Tibial nerve (tissue), 4 donors: ENCODE data around the gene NRXN3. TPM values are rescaled to one million over a fixed set of nuclear protein-coding genes. Genes with fewer than 3 reads are reported as not detected.
"Not testable (repeated sequence)": the region's sequence is repeated elsewhere in the genome, so short reads cannot be mapped to it uniquely, and the experiment has no call there.

Experiments used
- DNase-seq, 2 donors: peaks; one replicate each; pipeline ENCODE4 v3.0.0-alpha.2; 2019; ENCODE audit warnings: low spot score in 2 of 2
- H3K27ac ChIP-seq, 4 donors: fragments of 200-600 bp; sonication (generic) in 3 of 4; one replicate each; pipeline ENCODE4 v1.5.1; 2017 to 2019; ENCODE audit warnings: mild to moderate bottlenecking in 1 of 4
- H3K27me3 ChIP-seq, 2 donors: fragments of 200-600 bp; sonication (generic) in 1 of 2; one replicate each; pipeline versions ENCODE4 v1.5.1 to v1.6.0; 2017 to 2019
- H3K36me3 ChIP-seq, 3 donors: fragments of 200-600 bp; sonication (generic); one replicate each; pipeline ENCODE4 v1.5.1; 2018 to 2019
- H3K4me1 ChIP-seq, 4 donors: fragments of 200-600 bp; sonication (generic) in 3 of 4; one replicate each; pipeline ENCODE4 v1.5.1; 2017 to 2019
- H3K4me3 ChIP-seq, 4 donors: fragments of 200-600 bp; sonication (generic) in 3 of 4; one replicate each; pipeline ENCODE4 v1.5.1; 2017 to 2019; ENCODE audit warnings: mild to moderate bottlenecking in 1 of 4, moderate library complexity in 1 of 4
- H3K9me3 ChIP-seq, 4 donors: fragments of 200-600 bp; sonication (generic) in 3 of 4; one replicate each; pipeline ENCODE4 v1.5.1; 2017 to 2019
- CTCF ChIP-seq, 5 experiments: fragments of 200-600 bp in 3 of 5; fragments of 450-650 bp in 2 of 5; sonication (generic) in 3 of 5; IDR thresholded peaks; one replicate each; pipeline ENCODE4 v1.5.1; 2016 to 2019; ENCODE audit warnings: antibody characterized with exemption in 5 of 5, mild to moderate bottlenecking in 3 of 5, moderate library complexity in 2 of 5
- EP300 ChIP-seq, 2 donors: sonication (generic); formaldehyde crosslinking; IDR thresholded peaks; one replicate each; pipeline ENCODE4 v1.6.1; 2017; ENCODE audit warnings: antibody characterized with exemption in 2 of 2, mild to moderate bottlenecking in 1 of 2
- POLR2A ChIP-seq, 2 donors: fragments of 450-650 bp; IDR thresholded peaks; one replicate each; pipeline ENCODE4 v1.6.1; 2017; ENCODE audit warnings: antibody characterized with exemption in 2 of 2, mild to moderate bottlenecking in 2 of 2, moderate library complexity in 2 of 2
- WGBS, 2 donors: methylation state at CpG; one replicate each; pipeline ENCODE4 v1.1.5; 2018; 5-methylcytosine and 5-hydroxymethylcytosine counted together
- total RNA-seq, 4 donors: library from RNA; depleted of rRNA; stranded (reverse); fragments of >200 nt; gene quantifications; one replicate each; pipeline ENCODE4 v1.1.0, GENCODE V29; 2016

NRXN3 gene
- total RNA-seq, 4 donors from 2014 or later: 16.7 to 52.2 (median 19.7) TPM

- H3K4me1 ChIP-seq: no peaks in the 10 kb centered on the region
- H3K9me3 ChIP-seq: no peaks in the 10 kb centered on the region
- no peak overlapping the region for H3K4me3 ChIP-seq
- H3K27ac ChIP-seq: no peak overlapping the region
- TF ChIP-seq CTCF (IDR thresholded peaks at IDR 0.05) (no peak), POLR2A (IDR thresholded peaks at IDR 0.05) (no peak), EP300 (IDR thresholded peaks at IDR 0.05) (no peak)
- DNase-seq: no peak
- no peaks in the 10 kb centered on the region for H3K27me3 ChIP-seq
- no peaks in the 10 kb centered on the region for H3K36me3 ChIP-seq
Measured at GRCh38 chr14:79011920-79012204, 841.7 kb downstream of the NRXN3 start.

- Histone ChIP-seq H3K27ac (no peak overlapping the region), H3K36me3 (no peaks in the 10 kb centered on the region), H3K9me3 (no peaks in the 10 kb centered on the region), H3K27me3 (no peaks in the 10 kb centered on the region), H3K4me1 (no peaks in the 10 kb centered on the region), H3K4me3 (no peak overlapping the region)
- TF ChIP-seq CTCF (IDR thresholded peaks at IDR 0.05) (no peak), POLR2A (IDR thresholded peaks at IDR 0.05) (no peak), EP300 (IDR thresholded peaks at IDR 0.05) (no peak)
- DNase-seq: no peak
- 34 to 38% methylated on average over 7 of the region's 7 CpGs for WGBS, 2 donors
Measured at GRCh38 chr14:79016828-79017505, 846.8 kb downstream of the NRXN3 start.

- Histone ChIP-seq H3K27ac (no peak overlapping the region), H3K27me3 (no peaks in the 10 kb centered on the region), H3K4me3 (no peak overlapping the region), H3K36me3 (no peaks in the 10 kb centered on the region), H3K9me3 (no peaks in the 10 kb centered on the region), H3K4me1 (no peaks in the 10 kb centered on the region)
- no peak for TF ChIP-seq CTCF (IDR thresholded peaks at IDR 0.05)
- no peak for TF ChIP-seq EP300 (IDR thresholded peaks at IDR 0.05)
- no peak for TF ChIP-seq POLR2A (IDR thresholded peaks at IDR 0.05)
- no peak for DNase-seq
- 91 to 95% methylated on average over 4 of the region's 4 CpGs for WGBS, 2 donors
Measured at GRCh38 chr14:79017561-79017960, 847.4 kb downstream of the NRXN3 start.

- H3K27me3 ChIP-seq: no peaks in the 10 kb centered on the region
- no peaks in the 10 kb centered on the region for H3K36me3 ChIP-seq
- DNase-seq: no peak
Measured at GRCh38 chr14:79018836-79019235, 848.7 kb downstream of the NRXN3 start.

GRCh38 chr14:79019898-79020297 is 849.7 kb downstream of the NRXN3 start:
- 93 to 100% methylated on average over 1 of the region's 1 CpG for WGBS, 2 donors
- not testable (repeated sequence) for H3K4me3 ChIP-seq, H3K36me3 ChIP-seq, DNase-seq, H3K27ac ChIP-seq, H3K27me3 ChIP-seq, H3K4me1 ChIP-seq, H3K9me3 ChIP-seq

More at GRCh38 chr14:79018836-79019235, 848.7 kb downstream of the NRXN3 start:
- TF ChIP-seq POLR2A (IDR thresholded peaks at IDR 0.05) (no peak), EP300 (IDR thresholded peaks at IDR 0.05) (no peak), CTCF (IDR thresholded peaks at IDR 0.05) (no peak)
- Histone ChIP-seq H3K4me3 (no peak overlapping the region), H3K27ac (no peak overlapping the region), H3K9me3 (no peaks in the 10 kb centered on the region), H3K4me1 (no peaks in the 10 kb centered on the region)
- WGBS, 2 donors: 42 to 48% methylated on average over 2 of the region's 2 CpGs

- WGBS, 2 donors: 28 to 32% methylated on average over 1 of the region's 1 CpG
- no peak for TF ChIP-seq CTCF (IDR thresholded peaks at IDR 0.05)
- TF ChIP-seq EP300 (IDR thresholded peaks at IDR 0.05): no peak
- TF ChIP-seq POLR2A (IDR thresholded peaks at IDR 0.05): no peak
- DNase-seq: no peak
Measured at GRCh38 chr14:79021766-79022165, 851.6 kb downstream of the NRXN3 start.

More at GRCh38 chr14:79021766-79022165, 851.6 kb downstream of the NRXN3 start:
- no peak overlapping the region for H3K27ac ChIP-seq
- H3K36me3 ChIP-seq: no peaks in the 10 kb centered on the region
- H3K9me3 ChIP-seq: peaks cover 0 to 11% (median 0%) of the 10 kb centered on the region in 4 donors
- H3K4me3 ChIP-seq: no peak overlapping the region
- no peaks in the 10 kb centered on the region for H3K27me3 ChIP-seq
- no peaks in the 10 kb centered on the region for H3K4me1 ChIP-seq
